HG03520 (cell line): ENCODE results near the gene LCA5L.
"Not testable (repeated sequence)": the region's sequence is repeated elsewhere in the genome, so short reads cannot be mapped to it uniquely, and the experiment has no call there.

Experiments
- ATAC-seq: cut with Tn5 transposase; IDR thresholded peaks from one replicate; pipeline ENCODE4 v1.9.1; 2021; ENCODE audit warnings: mild to moderate bottlenecking, moderate library complexity; ENCODE audit not compliant: unreplicated experiment

LCA5L gene

GRCh38 chr21:39452207-39452969 lies 6.8 kb upstream of the LCA5L start:
- no peak for ATAC-seq

DNA sequence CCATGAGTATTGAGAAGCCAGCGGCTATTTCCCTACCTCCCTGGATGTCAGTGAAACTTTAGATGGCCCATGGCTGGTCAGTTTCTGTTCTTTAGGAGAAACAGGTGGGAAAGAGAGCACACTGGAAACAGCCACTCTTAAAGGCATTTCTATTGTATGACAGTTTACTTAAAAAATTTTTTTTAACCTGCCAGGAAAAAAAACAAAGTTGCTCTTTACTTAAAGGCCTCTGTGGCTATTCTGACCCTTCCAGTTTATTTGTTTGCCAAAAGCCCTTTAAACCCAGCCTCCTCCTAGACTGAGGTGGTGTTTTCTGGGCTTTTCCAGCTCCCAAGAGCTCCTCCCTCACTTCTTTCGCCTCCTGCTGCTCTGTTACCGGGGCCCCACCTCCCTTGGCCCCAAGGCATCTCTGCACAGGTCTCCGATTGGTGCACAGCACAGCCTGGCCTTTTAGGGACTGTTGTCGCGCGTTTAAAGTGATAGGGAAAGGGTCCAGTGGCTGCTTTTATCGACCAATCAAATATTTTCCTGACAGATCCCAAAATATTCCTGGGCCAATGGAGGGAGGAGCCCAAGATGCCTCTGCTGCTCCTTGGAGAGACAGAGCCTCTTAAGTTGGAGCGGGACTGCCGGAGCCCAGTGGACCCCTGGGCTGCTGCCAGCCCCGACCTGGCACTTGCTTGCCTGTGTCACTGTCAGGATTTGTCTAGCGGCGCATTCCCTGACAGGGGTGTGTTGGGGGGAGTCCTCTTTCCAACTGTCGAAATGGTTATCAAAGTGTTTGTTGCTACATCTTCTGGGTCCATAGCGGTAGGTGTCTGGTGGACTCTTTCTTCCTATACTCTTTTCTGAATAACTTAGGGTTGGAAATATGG lies 6.0 kb upstream of the LCA5L start, which contains the start of gene SH3BGR:
Gene SH3BGR, plus strand, starts transcription at position 639 of the 875 bp plus-strand sequence. Its CDS starts 127 bp downstream, at position 766.
- no peak for ATAC-seq

- ATAC-seq = no peak
Measured at GRCh38 chr21:39447264-39447663, 1.7 kb upstream of the LCA5L start.

- no peak for ATAC-seq
Measured at GRCh38 chr21:39444421-39445180, 977 bp downstream of the LCA5L start.

- ATAC-seq = peak; percentile 42
Measured at GRCh38 chr21:39441502-39442475, 3.8 kb downstream of the LCA5L start.

DNA sequence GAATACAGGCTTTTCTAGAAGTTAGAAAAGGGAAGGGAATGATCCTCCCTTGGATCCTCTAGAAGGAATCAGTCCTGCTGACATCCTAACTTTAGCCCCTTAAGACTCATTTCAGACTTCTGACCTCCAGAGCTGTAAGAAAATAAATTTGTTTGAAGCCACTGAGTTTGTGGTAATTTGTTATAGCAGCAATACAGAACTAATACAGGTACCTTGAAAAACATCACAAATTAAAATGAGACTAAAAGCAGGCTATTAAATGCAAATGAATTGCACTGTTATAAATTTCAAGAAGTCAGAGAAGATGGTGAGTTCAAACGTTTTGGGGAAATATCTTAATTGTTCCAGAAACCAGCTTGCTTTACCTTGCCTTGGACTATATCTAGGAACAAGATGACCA lies 6.3 kb downstream of the LCA5L start:
- no peak for ATAC-seq

GRCh38 chr21:39434950-39435349 lies 10.6 kb downstream of the LCA5L start:
- no peak for ATAC-seq

- no peak for ATAC-seq
Measured at GRCh38 chr21:39430954-39431353, 14.6 kb downstream of the LCA5L start.

DNA sequence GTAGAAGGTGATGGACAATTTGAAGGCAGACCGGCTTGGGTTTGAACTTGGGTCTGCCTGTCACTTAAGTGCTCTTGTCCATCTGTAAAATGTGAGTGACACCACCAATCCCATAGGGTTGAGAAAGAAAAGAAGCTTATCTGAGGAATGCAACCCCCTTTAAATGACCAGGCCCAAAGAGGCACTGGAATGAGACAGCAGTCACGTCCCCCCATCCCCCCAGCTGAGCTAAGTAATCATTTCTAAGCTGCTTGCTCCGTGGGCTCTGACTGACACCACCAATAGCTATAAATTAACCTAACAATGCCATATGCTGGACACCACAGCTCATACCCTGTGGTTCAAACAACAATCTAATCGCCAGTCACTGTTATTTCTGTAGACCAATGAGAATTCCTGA lies 15.1 kb downstream of the LCA5L start:
- ATAC-seq = no peak

DNA sequence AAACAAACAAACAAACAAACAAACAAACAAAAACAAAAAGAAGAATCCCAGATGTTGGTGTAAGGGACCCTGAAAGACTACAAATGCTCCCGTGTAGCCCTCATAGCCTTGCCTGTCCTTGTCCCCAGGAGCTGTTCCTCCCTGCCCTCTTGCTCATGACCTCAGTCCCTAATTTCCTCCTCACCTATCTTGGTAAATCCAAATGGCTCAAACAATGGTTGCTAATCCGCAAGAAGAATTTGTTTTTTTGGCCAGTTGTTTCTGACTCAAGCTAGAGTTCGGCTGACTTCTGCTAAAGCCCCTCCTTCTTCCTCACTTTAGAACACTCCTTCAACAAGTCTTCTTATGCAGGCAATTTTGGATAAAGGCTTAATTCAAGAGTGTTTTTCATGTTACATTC lies 15.6 kb downstream of the LCA5L start:
- ATAC-seq = no peak

DNA sequence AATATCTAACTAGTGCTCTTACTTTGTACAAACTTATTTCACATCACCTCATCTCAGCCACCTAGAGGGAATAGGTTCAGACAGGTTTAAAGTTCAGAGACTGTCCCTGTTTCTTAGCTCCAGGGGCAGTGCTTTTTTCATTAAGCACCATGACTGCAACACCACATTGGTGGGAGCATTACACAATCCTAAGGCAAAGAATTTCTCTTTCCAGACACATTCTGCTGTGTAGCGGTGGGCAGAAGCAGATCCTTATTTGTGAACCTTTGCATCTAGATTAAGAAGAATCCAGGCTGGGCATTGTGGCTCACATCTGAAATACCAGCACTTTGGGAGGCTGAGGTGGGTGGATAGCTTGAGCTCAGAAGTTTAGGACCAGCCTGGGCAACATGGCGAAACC lies 16.1 kb downstream of the LCA5L start:
- ATAC-seq = no peak

DNA sequence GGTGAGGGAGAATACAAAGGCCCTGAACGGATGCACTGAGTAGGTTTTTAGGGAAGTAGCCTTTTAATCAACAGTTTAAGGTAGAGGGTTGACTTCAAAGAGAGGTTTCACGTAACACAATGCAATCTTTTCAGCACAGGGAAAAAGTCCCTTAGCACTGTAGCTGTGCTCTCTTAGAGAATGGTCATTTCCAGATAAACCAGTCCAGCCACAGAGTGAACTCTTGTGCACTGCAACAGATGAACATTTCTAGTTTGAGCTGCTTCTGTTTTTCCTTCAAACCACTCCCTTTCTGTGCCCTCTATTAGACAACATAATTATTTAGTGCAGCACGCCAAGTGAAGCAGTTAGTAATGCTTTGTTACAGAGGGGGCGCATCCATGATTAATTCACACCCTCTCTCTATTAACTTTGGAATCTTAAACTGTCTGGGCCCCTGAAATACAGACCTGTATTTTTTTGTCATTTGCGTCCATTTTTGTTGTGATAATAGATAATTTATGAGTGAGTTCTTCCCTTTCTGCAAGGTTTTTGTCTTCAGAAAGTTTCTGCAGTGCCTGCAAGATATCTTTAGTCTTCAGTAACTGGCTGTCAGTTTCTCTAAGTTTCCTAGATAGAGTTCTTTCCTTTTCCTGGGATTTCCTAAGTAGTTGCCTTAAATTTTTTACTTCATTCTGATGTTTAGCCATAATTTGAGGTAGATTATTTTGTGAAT lies 22.9 kb downstream of the LCA5L start:
- no peak for ATAC-seq

DNA sequence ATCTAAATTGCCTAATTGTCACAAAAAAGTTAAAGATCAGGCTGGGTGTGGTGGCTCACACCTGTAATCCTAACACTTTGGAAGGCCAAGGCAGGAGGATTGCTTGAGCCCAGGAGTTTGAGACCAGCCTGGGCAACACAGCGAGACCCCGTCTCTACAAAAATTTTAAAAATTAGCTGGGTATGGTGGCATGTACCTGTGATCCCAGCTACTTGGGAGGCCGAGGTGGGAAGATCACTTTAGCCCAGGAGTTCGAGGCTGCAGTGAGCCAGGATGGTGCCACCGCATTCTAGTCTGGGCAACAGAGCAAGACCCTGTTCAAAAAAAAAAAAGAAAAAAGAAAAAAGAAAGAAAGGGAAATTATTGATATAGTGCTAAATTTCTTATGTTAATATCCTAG lies 26.4 kb downstream of the LCA5L start:
- not testable (repeated sequence) for ATAC-seq

DNA sequence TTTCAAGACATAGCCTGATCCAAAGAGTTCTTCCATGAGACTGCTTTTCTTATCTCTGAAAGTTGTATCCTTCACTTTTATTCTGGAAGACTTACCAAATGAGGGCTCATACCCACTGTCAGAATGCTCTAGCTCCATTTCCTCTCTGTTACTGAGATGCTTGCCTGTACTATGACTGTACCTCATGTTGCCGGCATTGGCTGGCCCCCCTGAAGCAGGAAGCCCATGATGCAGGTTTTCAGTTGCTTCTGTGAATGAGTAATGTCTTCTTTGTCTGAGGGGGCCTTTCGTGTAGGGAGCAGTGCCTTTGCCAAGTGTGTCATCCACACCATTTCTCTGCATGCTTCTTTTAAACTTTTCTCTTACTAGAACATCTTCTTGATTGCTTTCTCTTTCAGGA lies 39.5 kb downstream of the LCA5L start:
- ATAC-seq = no peak

GRCh38 chr21:39400173-39400572 lies 45.4 kb downstream of the LCA5L start:
- no peak for ATAC-seq

DNA sequence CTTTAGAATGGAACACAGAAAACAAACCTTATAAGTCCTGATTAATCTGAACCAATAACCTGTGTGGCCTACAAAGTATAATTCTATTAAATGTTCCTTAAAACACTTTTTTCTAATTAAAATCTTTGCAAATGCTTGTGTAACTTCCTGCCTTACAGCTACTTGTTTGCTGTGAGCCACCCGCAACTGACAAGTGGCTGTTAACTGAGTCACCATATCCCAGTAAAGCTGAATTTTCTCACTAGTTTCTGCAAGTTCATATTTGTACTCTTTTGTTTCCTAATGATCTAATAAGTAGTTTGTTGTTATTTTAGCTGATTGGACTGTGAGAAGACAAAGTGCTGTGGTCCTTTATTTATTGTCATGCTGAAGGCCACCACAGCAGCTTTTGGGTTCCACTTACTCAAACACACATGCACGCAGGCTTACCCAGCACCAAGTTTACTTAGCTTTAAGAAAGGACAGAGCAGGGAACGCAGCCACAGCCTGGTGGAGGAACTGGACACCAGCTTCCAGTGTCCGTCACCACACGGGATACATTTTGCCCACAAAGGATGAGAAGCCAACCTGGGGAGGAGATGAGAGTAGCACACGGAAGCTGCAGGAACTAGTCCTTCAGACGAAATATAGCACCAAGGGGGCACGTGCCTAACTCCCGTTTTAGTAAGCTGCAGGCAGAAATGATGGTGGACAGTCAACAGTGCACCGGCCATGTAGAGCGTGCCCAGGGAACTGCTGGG lies 47.8 kb downstream of the LCA5L start:
- ATAC-seq = no peak

DNA sequence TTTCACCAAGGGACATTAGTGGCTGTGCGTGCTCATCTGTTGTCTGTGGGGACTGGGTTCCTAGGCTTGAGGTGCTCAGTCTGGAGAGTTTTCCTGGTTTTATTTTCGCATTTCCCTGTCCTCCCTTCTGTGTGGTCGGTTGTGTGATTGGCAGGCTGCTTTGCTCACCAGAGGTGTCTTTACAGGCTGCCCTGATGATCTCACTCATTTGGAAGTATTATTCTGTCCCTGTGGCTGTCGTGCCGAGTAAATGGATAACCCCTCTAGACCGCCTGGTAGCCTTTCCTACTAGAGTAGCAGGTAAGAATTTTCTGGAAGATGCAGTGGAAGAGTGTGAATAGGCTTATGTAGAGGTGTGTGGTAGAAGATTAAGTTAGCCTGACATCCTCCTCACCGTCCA lies 52.6 kb downstream of the LCA5L start:
- ATAC-seq = no peak

- ATAC-seq = no peak
Measured at GRCh38 chr21:39390212-39390765, 55.3 kb downstream of the LCA5L start.

- no peak for ATAC-seq
Measured at GRCh38 chr21:39388811-39389155, 56.8 kb downstream of the LCA5L start.
